HG02943 (cell line): ENCODE results near the gene LRRC38.

Experiments
- ATAC-seq: cut with Tn5 transposase; IDR thresholded peaks from one replicate; pipeline ENCODE4 v1.9.1; 2021; ENCODE audit warnings: mild to moderate bottlenecking, low read depth, moderate library complexity; ENCODE audit not compliant: unreplicated experiment

The LRRC38 gene

GRCh38 chr1:13520985-13521384 lies 7.2 kb upstream of the LRRC38 start:
- ATAC-seq: no peak

- no peak for ATAC-seq
Observed at GRCh38 chr1:13517193-13517812, 3.5 kb upstream of the LRRC38 start.

GRCh38 chr1:13516606-13517005 lies 2.8 kb upstream of the LRRC38 start:
- no peak for ATAC-seq

- ATAC-seq: no peak
Observed at GRCh38 chr1:13514821-13515220, 1.0 kb upstream of the LRRC38 start.

- ATAC-seq: no peak
Observed at GRCh38 chr1:13513063-13513894, 524 bp downstream of the LRRC38 start.

- ATAC-seq: no peak
Observed at GRCh38 chr1:13512472-13512871, 1.3 kb downstream of the LRRC38 start.

- ATAC-seq: no peak
Observed at GRCh38 chr1:13510499-13510898, 3.3 kb downstream of the LRRC38 start.

GRCh38 chr1:13507075-13507474 lies 6.7 kb downstream of the LRRC38 start:
- no peak for ATAC-seq

GRCh38 chr1:13505020-13505419 lies 8.8 kb downstream of the LRRC38 start:
- ATAC-seq: no peak

- ATAC-seq: no peak
Observed at GRCh38 chr1:13500806-13501205, 13.0 kb downstream of the LRRC38 start.

GRCh38 chr1:13499422-13499821 lies 14.4 kb downstream of the LRRC38 start:
- no peak for ATAC-seq

- ATAC-seq: no peak
Observed at GRCh38 chr1:13498553-13498952, 15.2 kb downstream of the LRRC38 start.

GRCh38 chr1:13495186-13495585 lies 18.6 kb downstream of the LRRC38 start:
- ATAC-seq: no peak

- no peak for ATAC-seq
Observed at GRCh38 chr1:13494712-13495111, 19.1 kb downstream of the LRRC38 start.

GRCh38 chr1:13494025-13494424 lies 19.8 kb downstream of the LRRC38 start:
- no peak for ATAC-seq

GRCh38 chr1:13492711-13493110 lies 21.1 kb downstream of the LRRC38 start:
- no peak for ATAC-seq

- ATAC-seq: no peak
Observed at GRCh38 chr1:13487957-13488356, 25.8 kb downstream of the LRRC38 start.

GRCh38 chr1:13487143-13487868 lies 26.5 kb downstream of the LRRC38 start:
- no peak for ATAC-seq

GRCh38 chr1:13483946-13484345 lies 29.9 kb downstream of the LRRC38 start:
- no peak for ATAC-seq

GRCh38 chr1:13482600-13482999 lies 31.2 kb downstream of the LRRC38 start:
- no peak for ATAC-seq

GRCh38 chr1:13479171-13479856 lies 34.5 kb downstream of the LRRC38 start:
- ATAC-seq: no peak
